ENCODE measurements around the gene PFDN1.

The PFDN1 gene

DNA sequence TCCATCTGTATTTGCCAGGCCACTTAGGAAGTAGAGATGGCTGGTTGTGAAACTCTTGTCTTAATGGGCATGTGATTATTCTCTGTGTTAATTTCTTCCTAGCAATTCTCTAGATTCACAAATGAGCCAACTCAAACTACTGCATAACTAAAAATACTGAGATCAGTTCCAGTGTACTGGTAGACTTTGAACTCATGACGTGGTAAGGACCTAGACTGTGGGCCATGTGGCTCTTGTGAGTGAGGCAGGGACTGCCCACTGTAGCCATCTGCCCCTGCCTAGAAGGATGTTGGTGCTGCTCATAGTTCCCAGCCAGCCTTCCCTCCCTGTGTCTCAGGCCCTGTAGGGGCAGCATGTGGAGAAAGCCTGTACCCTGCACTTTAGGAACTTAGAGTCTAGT lies 80.5 kb downstream of the PFDN1 start:
- TF ChIP-seq, protein P1, sequence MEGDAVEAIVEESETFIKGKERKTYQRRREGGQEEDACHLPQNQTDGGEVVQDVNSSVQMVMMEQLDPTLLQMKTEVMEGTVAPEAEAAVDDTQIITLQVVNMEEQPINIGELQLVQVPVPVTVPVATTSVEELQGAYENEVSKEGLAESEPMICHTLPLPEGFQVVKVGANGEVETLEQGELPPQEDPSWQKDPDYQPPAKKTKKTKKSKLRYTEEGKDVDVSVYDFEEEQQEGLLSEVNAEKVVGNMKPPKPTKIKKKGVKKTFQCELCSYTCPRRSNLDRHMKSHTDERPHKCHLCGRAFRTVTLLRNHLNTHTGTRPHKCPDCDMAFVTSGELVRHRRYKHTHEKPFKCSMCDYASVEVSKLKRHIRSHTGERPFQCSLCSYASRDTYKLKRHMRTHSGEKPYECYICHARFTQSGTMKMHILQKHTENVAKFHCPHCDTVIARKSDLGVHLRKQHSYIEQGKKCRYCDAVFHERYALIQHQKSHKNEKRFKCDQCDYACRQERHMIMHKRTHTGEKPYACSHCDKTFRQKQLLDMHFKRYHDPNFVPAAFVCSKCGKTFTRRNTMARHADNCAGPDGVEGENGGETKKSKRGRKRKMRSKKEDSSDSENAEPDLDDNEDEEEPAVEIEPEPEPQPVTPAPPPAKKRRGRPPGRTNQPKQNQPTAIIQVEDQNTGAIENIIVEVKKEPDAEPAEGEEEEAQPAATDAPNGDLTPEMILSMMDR (conservative IDR thresholded peaks at IDR 0.05; ENCODE audit: low read length) = no peak
- H3K4me3 ChIP-seq (ENCODE audit: low read length) = no peak overlapping the region
- no peak for DNase-seq (ENCODE audit: low read depth)

DNA sequence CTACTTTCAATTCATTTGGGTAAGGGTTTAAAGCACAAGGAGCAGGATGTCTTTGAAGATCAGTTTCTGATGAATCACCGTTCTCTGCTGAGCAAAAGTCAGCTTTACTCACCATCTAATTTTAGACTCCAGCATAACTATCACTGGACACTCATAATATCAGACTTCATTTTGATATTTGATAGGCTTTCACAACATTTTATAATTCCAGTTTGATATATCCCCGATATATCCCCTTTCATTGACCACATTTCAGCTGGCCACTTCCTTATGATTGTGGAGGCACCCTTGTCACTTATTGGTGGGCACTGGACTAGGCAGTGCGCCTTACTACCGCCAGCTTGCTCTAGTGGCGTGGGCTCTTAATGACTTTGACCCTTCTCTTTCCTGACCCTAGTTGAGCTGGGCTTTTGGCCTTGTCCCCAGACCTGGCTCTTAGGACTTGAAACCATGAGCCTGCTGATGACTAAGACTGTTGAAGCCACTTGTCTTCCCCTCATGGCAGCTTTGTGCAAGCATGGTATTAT lies 81.1 kb downstream of the PFDN1 start:
- TF ChIP-seq, protein P1 (conservative IDR thresholded peaks at IDR 0.05; ENCODE audit: low read length) = no peak
- DNase-seq (ENCODE audit: low read depth) = peak; percentile 66
- H3K4me3 ChIP-seq (ENCODE audit: low read length) = no peak overlapping the region

DNA sequence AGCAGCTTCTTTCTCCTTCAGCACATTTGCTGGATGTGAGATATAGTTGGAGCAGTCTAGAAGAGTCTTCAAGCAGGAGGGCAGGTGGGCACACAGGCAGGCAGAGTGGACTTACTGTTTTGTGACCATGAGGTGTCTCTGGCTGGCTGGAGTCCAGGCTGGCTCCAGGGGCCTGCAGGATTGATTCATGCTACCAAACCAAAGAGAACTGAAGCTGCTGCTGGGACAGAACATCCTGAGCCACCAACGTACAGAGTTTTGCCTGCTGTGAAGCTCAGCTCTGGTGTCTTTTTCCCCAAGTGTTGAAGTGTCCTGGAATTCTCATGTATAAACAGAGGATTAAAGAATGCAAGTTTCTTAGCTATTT lies 82.2 kb downstream of the PFDN1 start:
- TF ChIP-seq, protein P1 (conservative IDR thresholded peaks at IDR 0.05; ENCODE audit: low read length) = no peak
- H3K4me3 ChIP-seq (ENCODE audit: low read length) = no peak overlapping the region
- DNase-seq (ENCODE audit: low read depth) = no peak

DNA sequence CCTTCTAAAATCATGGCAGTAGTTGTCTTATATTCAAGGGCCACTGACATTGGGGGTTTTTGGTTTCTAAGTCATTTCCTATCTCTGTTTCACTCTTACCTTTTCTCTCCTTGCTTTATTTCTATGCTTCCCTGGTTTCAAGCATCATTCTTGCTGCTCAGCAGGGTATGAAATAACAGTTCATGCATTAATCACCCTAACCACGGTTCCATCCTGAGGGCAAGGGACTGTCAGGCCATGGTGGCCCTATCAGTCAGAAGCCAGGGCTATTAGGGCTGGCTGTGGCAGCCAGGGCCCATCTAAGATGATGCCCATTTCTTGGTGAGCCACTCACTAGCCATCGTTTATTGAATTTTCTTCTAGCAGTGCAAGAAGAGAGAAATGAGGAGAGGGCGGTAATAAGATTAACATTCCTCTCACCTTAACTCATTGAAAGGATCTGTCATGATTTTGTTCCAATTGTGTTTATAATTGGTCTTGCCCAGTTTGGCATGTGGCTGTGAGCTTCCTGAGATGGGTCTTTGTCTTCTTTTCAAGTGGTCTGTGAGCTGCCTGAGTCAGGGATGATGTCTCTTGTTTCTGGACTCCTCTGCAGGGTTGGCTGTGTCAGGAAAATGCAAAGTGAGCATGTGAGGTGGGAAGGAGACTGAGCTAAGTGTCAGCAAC lies 82.7 kb downstream of the PFDN1 start:
- no peak overlapping the region for H3K4me3 ChIP-seq (ENCODE audit: low read length)
- TF ChIP-seq, protein P1 (conservative IDR thresholded peaks at IDR 0.05; ENCODE audit: low read length) = no peak
- DNase-seq (ENCODE audit: low read depth) = peak; percentile 29

DNA sequence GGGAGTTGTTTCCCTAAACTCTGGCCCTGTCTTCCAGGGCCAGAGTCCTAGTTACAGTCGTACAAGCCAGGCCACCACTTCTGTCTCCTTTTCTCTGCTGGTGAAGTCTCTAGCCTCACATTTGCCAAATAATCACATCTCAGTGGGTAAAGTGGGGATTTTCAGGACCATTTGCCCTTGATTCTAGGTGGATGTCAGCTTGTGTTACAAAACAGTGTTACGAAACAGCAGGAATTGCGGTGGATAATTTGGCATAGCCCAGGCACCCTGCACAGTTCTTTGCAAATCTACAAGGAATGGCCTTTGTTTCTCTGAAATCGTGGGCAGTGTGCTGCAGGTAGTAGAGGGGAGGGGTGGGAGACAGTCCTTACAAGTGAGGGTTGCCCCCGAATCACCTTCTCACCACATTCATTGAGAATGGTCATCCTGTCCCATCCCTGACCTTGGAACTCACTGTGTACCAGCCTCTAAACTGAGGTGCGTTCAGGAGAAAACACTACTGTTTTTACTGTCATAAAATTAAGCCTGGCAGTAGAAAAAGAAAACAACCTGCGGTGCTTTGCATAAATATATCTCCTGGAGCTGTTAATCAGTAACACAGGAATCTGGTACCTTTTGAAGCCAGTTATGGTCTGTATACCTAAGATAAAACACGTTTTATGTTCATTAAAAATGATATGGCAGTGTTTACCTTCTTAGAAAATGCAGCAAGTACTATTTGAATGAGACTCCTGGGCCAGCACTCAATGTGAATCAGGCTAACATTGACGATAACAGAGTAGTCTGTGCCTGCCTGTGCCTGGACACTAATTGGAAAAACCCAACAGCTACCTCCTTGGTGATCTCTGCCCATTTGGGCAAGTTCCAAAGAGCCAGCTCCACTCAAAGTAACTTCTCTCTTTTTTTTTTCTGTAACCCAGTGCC lies 83.6 kb downstream of the PFDN1 start:
- TF ChIP-seq, protein P1 (conservative IDR thresholded peaks at IDR 0.05; ENCODE audit: low read length) = no peak
- peak; percentile 37 for DNase-seq (ENCODE audit: low read depth)
- no peak overlapping the region for H3K4me3 ChIP-seq (ENCODE audit: low read length)

DNA sequence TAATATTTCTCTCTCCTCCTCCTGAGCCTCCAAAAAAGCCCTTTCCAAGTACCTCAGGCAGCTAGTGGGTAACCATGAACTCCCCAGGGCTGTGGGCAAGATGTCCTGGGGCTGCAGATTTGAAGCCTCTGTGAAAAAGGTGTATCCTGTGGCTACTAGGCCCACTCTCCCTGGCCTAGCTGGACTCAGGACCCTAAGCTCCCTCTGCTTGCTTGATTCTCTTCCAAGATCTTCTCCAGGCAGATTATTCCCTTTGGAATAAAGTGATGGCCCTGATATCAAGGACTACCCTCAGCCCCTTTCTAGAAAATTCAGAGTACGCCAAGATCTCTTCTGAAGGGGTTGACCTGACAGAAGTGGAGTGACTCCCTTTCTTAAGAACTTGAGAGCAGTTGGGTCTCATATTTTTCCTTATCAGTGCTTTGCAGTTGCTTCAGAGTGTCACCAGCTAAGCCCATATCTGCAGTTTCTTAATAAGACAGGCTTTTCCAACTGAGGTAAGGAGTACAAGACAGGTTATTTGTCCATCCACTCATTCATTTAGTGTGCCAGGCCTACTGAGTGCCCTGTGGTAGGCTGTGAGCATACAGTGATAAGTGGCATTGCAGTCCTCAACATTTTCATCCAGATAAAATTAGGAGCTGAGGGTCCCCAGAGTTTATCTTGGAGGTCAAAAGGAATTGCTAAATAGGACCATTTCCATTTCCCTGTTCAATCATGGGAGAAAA lies 85.4 kb downstream of the PFDN1 start:
- no peak overlapping the region for H3K4me3 ChIP-seq (ENCODE audit: low read length)
- TF ChIP-seq, protein P1 (conservative IDR thresholded peaks at IDR 0.05; ENCODE audit: low read length) = no peak
- DNase-seq (ENCODE audit: low read depth) = no peak

All from AG10803 (cell line).